ENCODE results near the gene ITGAX.

- TF ChIP-seq CTCF (IDR thresholded peaks at IDR 0.05) (no peak), POLR2A (IDR thresholded peaks at IDR 0.05) (no peak)
These were observed 42.7 kb downstream of the ITGAX start for GRCh38 chr16:31397701-31398100.
